HEK293 (cell line): ENCODE measurements around the gene WDR76.

ENCODE experiments used
- SETDB1 ChIP-seq: IDR thresholded peaks from one replicate; pipeline ENCODE4 v1.6.1; 2017; ENCODE audit warnings: mild to moderate bottlenecking, low read length, moderate library complexity, mixed read lengths; ENCODE audit not compliant: insufficient read length
- YY1 ChIP-seq: fragments of 450-650 bp; formaldehyde crosslinking; IDR thresholded peaks from 2 replicates; pipeline ENCODE4 v1.5.1; 2018; ENCODE audit warnings: missing biosample characterization, missing genetic modification characterization
- ZFP41 ChIP-seq: fragments of 450-650 bp; formaldehyde crosslinking; IDR thresholded peaks from 2 replicates; pipeline ENCODE4 v1.5.1; 2016; ENCODE audit warnings: missing biosample characterization, missing genetic modification characterization, borderline replicate concordance
- ZNF157 ChIP-seq: fragments of 450-650 bp; formaldehyde crosslinking; IDR thresholded peaks from 2 replicates; pipeline ENCODE4 v1.5.1; 2016; ENCODE audit warnings: missing biosample characterization, missing genetic modification characterization
- ZNF202 ChIP-seq: fragments of 450-650 bp; formaldehyde crosslinking; IDR thresholded peaks from 2 replicates; pipeline ENCODE4 v1.5.1; 2016; ENCODE audit warnings: missing biosample characterization, missing genetic modification characterization, borderline replicate concordance
- ZNF292 ChIP-seq: fragments of 450-650 bp; formaldehyde crosslinking; IDR thresholded peaks from 2 replicates; pipeline ENCODE4 v1.5.1; 2016; ENCODE audit warnings: low read depth, missing biosample characterization, missing genetic modification characterization, borderline replicate concordance
- ZNF571 ChIP-seq: fragments of 450-650 bp; formaldehyde crosslinking; IDR thresholded peaks from 2 replicates; pipeline ENCODE4 v1.5.0; 2017; ENCODE audit warnings: missing biosample characterization, missing genetic modification characterization
- ZNF585B ChIP-seq: fragments of 450-650 bp; formaldehyde crosslinking; IDR thresholded peaks from 2 replicates; pipeline ENCODE4 v1.5.1; 2016; ENCODE audit warnings: missing biosample characterization, missing genetic modification characterization
- ZNF624 ChIP-seq: fragments of 450-650 bp; formaldehyde crosslinking; IDR thresholded peaks from 2 replicates; pipeline ENCODE4 v1.5.1; 2017; ENCODE audit warnings: missing biosample characterization, missing genetic modification characterization
- TF ChIP-seq, protein P1 (sequence below): fragments of 450-650 bp; formaldehyde crosslinking; IDR thresholded peaks from 2 replicates; pipeline ENCODE4 v1.5.1; 2016; ENCODE audit warnings: missing biosample characterization, missing genetic modification characterization
- TF ChIP-seq, protein P2 (sequence below): fragments of 450-650 bp; formaldehyde crosslinking; conservative IDR thresholded peaks from 2 replicates; pipeline ENCODE4 v1.5.1; 2016; ENCODE audit warnings: low read depth, missing biosample characterization, missing genetic modification characterization
- TF ChIP-seq, protein P3 (sequence below): fragments of 450-650 bp; formaldehyde crosslinking; IDR thresholded peaks from 2 replicates; pipeline ENCODE4 v1.5.1; 2016; ENCODE audit warnings: missing biosample characterization, missing genetic modification characterization
- TF ChIP-seq, protein P4 (sequence below): fragments of 450-650 bp; formaldehyde crosslinking; IDR thresholded peaks from 2 replicates; pipeline ENCODE4 v1.5.1; 2017; ENCODE audit warnings: missing biosample characterization, missing genetic modification characterization
- TF ChIP-seq, protein P5 (sequence below): fragments of 450-650 bp; formaldehyde crosslinking; IDR thresholded peaks from 2 replicates; pipeline ENCODE4 v1.5.1; 2017; ENCODE audit warnings: missing biosample characterization, missing genetic modification characterization

DNA sequence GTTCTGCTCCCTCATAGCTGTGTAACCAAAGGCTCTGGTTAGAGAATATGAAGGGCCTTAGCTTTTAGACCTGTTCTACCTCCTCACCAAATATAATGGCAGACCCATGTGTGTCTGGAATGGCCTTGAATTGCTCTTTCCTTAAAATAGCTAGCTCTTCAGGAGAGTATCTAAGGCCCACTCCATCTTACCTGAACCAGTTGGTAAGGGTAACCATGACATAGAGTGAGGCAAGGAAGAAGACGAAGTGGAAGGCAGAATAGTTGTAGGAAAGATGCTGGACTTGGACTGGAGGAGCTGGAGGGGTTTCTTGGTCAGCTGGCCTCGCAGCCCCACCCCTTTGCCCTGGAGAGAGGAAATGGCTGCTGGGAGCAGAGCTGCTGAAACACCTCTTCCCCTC, 31.6 kb upstream of the WDR76 start:
- TF ChIP-seq, protein P1, sequence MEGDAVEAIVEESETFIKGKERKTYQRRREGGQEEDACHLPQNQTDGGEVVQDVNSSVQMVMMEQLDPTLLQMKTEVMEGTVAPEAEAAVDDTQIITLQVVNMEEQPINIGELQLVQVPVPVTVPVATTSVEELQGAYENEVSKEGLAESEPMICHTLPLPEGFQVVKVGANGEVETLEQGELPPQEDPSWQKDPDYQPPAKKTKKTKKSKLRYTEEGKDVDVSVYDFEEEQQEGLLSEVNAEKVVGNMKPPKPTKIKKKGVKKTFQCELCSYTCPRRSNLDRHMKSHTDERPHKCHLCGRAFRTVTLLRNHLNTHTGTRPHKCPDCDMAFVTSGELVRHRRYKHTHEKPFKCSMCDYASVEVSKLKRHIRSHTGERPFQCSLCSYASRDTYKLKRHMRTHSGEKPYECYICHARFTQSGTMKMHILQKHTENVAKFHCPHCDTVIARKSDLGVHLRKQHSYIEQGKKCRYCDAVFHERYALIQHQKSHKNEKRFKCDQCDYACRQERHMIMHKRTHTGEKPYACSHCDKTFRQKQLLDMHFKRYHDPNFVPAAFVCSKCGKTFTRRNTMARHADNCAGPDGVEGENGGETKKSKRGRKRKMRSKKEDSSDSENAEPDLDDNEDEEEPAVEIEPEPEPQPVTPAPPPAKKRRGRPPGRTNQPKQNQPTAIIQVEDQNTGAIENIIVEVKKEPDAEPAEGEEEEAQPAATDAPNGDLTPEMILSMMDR = no peak
- TF ChIP-seq ZNF624 (tag by site-specific recombination) (no peak), ZNF571 (tag by site-specific recombination) (no peak), ZFP41 (tag by site-specific recombination) (no peak), ZNF585B (tag by site-specific recombination) (no peak), ZNF292 (no peak), YY1 (tag by site-specific recombination) (no peak), ZNF157 (no peak), ZNF202 (tag by site-specific recombination) (no peak), SETDB1 (no peak)
- TF ChIP-seq, protein P2, sequence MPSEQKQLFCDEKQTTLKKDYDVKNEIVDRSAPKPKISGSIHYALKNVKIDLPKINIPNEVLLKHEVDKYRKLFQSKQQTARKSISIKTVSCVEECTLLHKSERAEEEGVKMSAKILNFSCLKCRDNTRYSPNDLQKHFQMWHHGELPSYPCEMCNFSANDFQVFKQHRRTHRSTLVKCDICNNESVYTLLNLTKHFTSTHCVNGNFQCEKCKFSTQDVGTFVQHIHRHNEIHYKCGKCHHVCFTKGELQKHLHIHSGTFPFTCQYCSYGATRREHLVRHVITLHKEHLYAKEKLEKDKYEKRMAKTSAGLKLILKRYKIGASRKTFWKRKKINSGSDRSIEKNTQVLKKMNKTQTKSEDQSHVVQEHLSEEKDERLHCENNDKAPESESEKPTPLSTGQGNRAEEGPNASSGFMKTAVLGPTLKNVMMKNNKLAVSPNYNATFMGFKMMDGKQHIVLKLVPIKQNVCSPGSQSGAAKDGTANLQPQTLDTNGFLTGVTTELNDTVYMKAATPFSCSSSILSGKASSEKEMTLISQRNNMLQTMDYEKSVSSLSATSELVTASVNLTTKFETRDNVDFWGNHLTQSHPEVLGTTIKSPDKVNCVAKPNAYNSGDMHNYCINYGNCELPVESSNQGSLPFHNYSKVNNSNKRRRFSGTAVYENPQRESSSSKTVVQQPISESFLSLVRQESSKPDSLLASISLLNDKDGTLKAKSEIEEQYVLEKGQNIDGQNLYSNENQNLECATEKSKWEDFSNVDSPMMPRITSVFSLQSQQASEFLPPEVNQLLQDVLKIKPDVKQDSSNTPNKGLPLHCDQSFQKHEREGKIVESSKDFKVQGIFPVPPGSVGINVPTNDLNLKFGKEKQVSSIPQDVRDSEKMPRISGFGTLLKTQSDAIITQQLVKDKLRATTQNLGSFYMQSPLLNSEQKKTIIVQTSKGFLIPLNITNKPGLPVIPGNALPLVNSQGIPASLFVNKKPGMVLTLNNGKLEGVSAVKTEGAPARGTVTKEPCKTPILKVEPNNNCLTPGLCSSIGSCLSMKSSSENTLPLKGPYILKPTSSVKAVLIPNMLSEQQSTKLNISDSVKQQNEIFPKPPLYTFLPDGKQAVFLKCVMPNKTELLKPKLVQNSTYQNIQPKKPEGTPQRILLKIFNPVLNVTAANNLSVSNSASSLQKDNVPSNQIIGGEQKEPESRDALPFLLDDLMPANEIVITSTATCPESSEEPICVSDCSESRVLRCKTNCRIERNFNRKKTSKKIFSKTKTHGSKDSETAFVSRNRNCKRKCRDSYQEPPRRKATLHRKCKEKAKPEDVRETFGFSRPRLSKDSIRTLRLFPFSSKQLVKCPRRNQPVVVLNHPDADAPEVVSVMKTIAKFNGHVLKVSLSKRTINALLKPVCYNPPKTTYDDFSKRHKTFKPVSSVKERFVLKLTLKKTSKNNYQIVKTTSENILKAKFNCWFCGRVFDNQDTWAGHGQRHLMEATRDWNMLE = no peak
- TF ChIP-seq, protein P3, sequence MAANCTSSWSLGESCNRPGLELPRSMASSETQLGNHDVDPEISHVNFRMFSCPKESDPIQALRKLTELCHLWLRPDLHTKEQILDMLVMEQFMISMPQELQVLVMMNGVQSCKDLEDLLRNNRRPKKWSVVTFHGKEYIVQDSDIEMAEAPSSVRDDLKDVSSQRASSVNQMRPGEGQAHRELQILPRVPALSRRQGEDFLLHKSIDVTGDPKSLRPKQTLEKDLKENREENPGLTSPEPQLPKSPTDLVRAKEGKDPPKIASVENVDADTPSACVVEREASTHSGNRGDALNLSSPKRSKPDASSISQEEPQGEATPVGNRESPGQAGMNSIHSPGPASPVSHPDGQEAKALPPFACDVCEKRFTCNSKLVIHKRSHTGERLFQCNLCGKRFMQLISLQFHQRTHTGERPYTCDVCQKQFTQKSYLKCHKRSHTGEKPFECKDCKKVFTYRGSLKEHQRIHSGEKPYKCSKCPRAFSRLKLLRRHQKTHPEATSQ (tag by site-specific recombination) = no peak
- TF ChIP-seq, protein P4, sequence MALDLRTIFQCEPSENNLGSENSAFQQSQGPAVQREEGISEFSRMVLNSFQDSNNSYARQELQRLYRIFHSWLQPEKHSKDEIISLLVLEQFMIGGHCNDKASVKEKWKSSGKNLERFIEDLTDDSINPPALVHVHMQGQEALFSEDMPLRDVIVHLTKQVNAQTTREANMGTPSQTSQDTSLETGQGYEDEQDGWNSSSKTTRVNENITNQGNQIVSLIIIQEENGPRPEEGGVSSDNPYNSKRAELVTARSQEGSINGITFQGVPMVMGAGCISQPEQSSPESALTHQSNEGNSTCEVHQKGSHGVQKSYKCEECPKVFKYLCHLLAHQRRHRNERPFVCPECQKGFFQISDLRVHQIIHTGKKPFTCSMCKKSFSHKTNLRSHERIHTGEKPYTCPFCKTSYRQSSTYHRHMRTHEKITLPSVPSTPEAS = no peak
- TF ChIP-seq, protein P5, sequence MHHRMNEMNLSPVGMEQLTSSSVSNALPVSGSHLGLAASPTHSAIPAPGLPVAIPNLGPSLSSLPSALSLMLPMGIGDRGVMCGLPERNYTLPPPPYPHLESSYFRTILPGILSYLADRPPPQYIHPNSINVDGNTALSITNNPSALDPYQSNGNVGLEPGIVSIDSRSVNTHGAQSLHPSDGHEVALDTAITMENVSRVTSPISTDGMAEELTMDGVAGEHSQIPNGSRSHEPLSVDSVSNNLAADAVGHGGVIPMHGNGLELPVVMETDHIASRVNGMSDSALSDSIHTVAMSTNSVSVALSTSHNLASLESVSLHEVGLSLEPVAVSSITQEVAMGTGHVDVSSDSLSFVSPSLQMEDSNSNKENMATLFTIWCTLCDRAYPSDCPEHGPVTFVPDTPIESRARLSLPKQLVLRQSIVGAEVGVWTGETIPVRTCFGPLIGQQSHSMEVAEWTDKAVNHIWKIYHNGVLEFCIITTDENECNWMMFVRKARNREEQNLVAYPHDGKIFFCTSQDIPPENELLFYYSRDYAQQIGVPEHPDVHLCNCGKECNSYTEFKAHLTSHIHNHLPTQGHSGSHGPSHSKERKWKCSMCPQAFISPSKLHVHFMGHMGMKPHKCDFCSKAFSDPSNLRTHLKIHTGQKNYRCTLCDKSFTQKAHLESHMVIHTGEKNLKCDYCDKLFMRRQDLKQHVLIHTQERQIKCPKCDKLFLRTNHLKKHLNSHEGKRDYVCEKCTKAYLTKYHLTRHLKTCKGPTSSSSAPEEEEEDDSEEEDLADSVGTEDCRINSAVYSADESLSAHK (tag by site-specific recombination) = no peak
